Stimulated activated CD4-positive, alpha-beta T cell treated with anti-CD3 and anti-CD28 coated beads, Interleukin-4, amount 100 ng/mL, for 4 hours (primary cell): ENCODE results near the gene LAMB4.

Experiments
- DNase-seq, 2 experiments: peaks; one replicate each; pipeline ENCODE4 v3.0.0-alpha.2; 2020

The LAMB4 gene

DNA sequence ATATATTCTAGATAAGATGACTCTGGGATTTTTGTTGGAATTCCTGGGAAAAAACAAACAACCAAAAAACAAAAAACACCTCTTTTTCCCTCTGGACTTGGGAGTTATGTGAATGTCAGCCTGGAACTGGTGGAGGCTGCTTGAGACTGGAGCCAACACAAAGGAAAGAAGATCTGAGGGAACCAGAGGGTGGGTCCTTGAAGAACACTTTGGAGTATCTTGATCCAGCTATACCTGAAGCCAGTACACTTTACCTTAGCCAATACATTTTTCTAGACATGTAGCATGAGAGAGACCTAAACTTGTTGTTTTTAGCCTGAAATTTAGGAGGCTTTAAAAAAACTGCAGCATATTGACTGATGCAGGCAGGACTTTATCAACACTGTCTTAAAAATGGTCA is 121.3 kb downstream of the LAMB4 start:
- no peak for DNase-seq

DNA sequence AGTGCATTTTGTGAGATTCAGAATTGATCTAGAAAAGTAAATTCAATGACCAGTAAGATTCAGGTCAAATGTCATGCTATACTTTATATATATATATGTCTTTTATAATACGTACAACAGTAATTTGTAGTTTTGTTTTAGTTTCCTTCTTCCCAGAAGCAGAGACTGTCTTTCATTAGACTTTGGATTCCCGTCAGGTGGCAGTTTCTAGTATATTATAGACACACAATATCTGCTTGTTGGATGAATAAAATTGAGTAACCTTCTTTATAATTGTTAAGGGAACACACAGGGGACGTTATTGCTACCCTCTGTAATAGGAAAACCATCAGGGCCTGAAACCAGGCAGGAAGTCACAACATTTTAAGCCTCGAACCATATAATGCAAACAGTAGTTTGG is 121.9 kb downstream of the LAMB4 start:
- no peak for DNase-seq

DNA sequence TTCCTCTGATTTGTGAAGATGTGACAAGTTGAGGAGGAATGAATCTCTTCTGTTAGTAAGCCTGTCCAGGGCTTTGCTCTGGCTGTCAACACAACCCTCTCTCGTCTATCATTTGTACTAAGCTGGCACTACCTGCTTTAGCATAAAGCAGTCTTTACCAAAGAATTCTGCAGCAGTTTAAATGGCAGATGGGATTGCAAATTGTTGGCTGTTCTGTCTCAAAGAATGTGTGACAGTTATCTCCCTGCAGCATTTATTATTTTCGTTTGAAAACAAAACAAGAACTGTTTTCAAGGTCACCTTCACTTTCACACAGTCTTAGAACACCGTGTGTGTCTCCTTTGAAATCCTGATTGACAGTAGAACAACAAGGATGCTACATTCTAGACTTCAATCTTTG is 122.4 kb downstream of the LAMB4 start:
- no peak for DNase-seq

DNA sequence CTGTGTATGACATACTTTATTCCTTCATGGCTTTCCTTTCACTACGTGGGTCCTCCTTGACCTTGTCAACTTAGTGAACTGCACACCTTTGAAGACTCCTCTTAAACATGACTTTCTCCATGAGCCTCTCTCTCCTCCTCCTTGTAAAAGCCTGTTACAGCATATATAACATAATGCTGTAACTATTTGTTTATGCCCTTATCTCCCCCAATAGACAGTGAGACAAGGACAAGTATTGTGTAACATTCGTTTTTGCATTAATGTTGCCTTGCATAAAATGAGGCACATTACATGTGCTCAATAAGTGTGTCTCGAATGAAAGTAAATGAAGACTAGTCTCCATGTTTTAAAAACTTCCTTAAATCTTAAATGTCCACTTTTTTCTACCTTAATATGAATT is 122.9 kb downstream of the LAMB4 start:
- no peak for DNase-seq

DNA sequence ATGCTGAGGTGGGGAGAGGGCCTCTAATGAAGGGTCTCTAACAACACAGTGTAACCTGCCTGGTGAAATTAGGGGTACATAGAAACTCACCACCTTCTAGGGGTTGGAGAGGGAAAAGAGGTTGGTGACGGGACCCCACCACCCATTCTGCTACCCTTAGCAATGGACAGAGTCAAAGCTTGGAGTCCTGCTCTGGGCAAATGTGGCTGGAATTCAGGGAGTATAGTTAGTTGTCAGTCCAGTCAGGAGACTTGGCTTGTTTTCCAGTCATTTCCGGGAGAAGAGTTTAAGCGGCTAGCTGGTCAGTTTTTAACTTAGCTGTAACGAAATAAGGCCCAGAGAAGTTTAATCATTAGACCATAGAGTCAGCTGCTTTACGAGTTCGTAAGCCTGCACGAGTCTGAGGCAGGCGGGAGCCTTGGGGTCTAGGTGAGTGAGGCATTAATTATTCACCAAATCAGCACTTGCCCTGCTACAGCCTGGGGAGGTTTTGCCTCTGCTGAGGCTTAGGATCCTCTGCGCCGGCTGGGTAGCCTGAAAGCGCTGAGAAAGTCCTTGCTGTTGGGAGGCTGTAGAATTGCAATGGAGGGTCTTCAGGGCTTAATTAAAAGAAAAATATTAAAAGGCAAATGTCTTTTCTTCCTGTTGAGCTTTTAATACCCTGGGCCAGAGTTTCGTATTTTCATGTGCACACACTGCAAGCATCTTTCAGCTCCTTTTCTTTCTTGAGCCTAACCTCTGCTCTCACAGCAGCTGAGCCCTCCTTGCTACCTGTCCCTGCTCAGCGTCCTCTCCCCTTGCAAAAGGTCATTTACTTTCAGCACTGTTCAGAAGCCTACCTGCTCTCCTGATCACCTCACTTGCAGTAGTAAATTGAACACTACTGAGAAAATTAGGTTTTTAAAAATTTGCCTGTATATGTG is 125.7 kb downstream of the LAMB4 start:
- no peak for DNase-seq

DNA sequence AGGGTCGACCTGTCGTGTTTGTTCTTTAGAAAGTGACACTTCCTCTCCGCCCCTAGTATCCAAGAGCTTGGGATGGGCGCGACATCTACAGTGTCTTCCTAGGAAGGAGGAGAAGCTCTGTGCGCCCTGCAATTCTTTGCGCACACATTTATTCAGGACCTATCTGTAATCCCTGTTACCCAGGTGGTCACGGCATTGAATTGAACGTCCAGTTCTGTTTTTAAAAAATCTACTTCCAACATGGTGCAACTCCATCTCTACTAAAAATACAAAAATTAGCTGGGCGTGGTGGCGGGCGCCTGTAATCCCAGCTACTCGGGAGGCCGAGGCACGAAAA is 126.6 kb downstream of the LAMB4 start:
- no peak for DNase-seq

DNA sequence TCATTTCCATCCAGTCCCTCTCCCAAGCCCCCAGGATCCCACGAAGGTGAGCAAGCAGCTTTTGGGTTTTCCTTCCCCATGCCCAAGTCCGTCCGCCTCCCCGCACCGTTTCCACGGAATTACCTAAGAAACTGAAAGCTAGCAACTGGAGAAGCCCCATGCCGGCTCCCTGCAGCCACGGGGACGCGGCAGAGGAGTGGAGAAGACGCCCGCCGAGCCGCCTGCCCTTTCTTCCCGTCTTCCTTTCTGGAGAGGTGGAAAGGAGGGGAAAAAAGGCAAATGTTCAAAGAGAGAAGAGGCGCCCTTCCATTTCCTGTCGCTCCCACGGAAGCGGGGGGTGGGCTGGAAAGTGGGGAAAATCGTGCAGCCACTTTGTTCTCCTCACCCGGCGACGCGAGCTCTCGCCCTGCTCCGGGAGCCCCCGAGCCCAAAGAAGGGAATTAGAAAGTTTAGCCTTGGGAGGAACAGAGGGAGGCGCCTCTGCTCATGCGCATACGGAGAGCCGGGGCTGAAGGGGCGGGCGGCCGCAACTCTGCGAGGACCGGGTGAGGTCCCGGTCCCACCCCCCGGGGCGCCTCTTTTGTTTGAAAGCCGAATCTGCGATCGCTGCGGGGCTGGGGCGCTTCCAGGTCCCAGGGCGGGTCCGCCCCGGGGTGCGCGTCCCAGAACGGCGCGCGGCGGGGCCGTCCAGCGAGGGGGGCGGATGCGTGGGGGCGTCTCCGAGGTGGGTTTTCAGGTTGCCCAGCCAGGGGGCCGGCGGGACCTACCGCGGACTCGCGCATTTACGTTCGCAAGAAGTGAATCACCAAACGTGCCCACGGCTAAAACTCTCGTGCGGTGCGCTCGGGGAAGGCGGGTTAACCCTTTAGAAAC is 127.2 kb downstream of the LAMB4 start, which contains the start of gene LAMB1:
TSS of gene LAMB1 (minus strand) at position 436 of the 873 bp plus-strand sequence. CDS start at position 160, 276 bp downstream.
- DNase-seq = no peak

DNA sequence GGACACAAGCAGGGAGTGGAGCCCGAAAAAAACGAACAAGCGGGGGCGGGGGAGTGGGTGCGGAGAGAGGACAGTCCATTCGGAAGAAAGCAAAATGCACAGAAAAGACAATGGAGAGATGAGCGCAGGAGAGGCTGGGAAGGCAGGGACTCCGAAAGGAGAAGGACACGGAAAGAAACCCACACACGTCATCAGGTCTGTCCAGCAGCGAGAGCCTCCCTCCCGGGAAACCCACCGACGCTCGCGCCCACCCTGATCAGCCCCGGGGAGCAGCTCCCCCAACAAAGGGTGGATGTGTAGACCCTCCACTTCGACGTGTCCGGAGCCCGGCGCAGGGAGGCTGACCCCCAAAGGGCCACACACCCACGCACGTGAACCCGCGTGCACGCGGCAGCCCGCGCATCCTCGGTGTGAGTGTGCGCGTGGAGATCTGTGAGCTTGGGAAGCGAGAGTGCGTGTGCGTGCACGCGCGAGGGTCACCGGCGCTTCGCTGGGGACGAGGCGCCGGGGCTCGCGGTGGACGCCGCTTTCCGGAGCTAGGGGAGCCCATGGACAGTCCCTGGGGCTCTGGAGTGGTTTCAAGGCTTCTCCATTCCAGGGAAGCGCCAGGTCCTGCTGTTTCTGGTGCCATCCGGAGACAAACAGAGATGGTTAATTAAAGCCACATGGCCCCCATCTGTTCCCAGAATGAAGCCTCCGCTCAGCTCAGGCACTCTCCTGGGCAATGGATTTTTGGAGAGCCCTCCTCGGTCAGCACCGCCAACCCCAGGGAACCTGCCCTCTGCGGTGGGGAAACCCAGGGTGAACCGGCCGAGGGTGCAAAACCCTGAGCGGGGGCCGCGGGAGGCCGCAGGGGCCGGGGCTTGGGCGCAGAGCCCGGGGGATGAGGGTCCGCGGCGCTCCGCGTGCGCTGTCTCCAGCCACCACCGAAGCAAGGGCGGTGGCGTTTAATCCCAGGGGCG is 128.1 kb downstream of the LAMB4 start:
- no peak for DNase-seq

DNA sequence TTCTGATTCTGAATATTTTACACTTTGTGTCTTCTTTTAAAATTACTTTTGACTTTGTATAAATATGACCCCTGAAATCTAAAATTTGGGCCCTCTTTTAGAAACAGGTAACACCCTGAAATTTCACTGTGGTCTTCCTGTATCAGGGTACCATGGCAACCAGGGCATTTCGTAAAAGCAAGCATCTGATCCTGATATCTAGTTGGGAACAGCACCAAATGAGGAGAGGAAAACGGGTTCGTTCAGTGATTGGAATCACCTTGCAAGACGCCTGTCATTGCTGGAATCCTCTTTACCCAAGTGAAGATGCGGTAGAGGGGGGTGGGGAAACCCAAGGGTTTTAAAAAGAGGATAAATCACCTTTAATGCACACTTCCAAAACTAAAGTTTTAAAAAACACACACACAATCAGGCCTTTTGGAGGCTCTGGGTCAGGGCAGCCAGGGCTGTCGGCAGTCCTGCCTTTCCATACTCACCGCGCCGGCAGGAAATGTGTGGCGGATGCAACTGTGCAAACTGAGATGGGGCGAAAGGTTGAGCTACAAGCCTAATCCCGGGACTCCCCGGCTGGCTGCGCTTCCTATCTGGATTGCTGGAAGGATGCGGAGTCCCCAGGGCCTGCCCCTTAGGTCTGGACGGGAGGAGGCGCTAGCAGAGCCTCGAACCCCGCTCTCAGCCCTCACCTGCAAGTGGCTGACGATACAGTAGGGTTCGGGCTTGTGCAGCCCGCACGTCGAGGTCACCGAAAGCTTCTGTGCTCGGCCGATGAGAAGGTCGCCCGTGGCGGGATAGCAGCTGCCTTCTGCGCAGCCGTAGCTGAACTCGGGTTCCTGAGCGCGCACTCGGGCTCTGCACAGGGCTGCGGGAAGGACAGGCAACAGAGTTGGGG is 129.0 kb downstream of the LAMB4 start:
- DNase-seq = no peak

DNA sequence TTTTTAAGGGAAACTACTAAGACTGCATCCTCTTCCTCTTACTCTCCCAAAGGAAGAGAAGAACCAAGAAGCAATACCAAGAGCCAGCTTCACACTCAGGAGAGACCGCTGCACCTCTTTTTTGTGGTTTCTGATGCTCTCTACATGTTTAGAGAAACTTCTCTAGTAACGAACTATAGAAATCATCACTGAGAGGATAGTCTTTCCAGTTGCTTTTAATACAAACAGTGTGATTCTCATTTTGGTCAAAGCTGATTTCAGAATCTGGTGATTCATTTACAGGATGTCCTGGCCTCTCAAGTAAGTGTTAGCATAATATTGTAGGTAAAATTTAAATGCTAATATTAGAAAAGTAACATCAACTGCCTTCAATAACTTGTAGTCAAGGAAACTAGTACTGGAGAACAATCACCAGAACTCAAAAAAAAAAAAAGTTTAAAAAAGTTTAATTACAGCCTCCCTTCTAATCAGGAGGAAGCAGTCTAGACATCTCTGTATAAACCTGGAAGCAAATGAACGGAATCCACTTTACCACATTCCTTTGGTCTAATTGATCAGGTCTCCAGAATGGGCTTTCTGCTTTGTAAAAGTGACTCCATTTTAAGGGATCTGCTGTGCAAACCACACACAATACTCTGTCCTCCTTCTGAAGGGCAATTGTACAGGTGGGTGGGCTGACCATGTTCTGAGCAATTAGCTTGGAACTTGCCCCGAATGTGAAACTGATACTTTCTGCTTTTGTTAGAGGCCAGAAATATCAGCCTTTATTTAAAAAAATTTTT is 130.2 kb downstream of the LAMB4 start:
- no peak for DNase-seq

DNA sequence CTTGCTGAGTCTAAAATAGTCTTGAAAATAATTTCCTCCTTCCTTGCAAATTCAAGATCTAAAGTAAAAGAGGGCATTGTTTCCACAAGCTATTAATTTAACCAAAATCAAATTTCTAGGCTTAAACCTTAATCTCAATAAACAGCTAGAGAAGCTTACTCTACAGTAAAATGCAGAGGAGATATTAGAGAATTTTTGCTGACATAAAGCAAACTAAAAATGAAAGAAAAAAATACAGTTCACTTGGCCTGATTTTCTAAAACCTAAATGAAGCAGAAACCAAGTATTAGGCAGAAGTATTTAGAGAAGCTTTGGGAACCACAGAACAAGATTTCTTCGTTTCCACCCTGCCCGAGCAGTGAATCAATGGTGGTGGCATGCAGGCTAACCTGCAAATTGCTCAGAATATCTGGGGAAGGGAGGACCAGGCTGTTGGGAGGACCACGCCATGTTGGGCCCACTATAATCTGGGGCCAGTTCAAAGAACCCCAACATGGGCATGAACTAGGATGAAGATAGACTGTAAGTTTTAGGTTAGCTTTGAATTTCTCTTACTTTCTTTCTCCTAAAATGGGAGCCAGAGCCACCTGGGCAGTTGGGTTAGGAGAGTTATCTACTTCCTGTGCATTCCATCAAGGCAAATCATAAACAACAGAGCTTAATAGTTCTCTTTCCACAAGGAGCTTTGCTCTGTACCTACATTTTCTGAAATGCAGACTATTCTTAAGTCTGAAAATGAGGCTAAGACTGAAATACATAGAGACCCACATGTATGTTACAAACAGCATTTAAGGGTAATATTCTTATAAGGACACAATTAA is 131.3 kb downstream of the LAMB4 start:
- no peak for DNase-seq

DNA sequence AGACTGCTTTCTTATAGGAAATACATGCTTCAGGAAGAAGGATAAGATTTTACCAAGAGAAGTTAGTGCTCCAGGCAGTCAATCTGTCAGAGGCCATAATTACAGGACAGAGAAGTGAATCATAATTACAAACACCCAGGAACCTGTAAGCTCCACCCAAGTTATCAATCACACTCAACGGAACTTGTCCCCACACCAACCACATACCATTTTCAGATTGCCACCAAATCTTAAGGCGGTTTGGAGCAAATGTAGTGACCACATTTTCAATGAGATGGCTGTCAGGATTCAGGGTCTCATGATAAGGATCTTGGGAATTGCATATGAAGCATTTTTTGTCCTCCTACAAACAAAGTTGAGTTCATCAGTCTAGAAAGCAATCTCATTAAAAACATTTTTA is 132.0 kb downstream of the LAMB4 start:
- no peak for DNase-seq

DNA sequence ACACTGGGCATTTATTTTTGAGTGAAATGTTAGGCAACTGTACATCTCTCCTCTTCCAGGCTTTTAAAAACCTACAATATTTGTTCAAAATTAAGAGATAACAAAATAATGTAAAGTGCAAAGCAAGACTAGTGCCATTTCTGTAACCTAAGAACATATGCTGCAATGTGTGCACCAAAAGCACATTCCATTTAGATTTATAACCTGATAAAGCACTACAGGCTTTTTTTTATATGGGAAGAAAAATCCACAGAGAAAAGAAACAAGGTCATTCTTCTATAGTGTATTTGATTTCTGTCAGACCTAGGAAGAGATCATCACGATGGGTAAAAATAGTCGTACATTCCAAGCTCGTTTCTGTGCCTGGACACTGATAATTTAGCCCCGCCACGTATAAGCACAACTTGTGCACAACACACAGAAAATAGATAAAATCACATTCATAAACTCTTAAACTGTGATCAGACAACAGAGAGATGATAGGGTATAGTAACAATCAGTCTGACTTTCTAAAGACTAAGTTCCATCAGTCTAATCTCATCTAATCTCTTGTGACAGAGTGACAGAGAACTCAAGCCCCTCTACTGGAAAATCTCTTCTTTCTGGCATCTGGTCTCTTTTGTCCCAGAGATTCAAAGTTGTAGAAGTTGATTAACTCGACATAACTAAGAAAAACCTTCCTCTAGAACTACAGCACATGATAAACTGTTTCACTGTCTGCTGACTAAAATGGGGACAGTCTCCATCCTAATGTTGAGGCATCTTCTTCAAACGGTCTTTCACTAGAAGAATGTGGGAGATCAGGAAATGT is 133.9 kb downstream of the LAMB4 start:
- no peak for DNase-seq

DNA sequence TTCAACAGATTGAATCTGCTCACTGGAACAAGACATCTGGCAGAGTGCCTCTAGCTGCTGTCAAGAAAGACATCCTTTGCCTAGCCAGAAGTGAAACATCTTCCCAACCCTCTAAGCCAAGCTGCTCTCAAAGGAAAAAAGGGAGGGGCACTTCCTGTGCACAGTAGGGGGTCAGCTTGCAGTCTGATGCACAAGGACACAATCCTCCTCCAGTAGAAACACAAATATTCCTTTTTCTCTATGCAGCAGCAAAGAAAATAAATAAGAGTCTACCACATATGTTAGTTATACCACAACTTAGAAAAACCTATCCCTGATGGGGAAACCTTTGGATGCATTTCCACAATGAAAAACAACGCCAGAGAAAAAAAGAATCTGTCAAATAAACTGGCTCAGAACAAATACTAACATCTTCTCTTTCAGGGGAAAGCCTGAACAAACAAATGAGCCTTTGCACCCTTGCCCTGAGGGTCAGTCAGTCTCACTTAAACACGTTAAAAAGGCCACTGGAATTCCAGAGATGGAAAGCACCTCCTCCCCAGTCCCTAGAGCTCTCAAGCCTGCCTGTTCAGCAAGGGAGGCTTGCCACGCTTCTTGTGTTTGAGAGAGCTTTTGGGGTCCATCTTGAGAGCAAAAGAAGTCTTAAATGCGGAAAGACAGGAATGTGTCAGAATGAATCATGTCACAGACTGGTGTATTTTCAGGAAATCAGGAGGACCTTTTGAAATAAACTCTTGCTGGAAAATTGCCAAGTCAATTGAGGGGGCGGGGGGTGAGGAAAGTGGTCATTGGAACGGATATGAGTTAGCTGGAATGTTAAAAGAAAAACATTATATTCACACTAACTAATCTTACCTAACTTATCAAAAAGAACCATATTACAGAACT is 134.7 kb downstream of the LAMB4 start:
- DNase-seq = no peak

DNA sequence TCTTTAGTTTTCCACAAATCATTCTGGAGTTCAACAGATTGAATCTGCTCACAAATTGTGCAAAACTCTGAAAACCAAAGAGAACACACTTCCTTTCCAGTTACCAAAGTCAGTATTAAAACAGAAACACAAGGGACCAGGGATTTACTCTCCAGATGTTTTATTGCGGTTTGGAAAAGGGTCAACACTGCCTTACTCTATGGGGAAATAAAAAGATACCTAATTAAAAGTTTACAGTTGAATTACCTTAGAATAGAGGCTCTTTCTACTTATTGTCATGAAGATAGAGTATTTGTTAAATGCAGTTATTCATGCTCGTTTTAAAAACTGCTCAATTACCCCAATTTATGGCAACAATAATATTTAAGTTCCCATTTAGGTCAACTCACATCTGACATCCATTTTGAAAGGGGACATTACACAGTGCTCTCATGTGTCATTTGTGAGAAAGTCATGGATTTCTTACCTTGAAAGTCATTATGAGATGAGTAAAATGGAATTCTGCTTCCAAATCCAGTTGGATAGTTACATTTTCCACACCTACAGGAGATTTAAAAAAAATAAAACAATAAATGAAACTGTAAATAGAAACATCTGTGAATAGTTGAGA is 135.6 kb downstream of the LAMB4 start:
- DNase-seq = no peak

DNA sequence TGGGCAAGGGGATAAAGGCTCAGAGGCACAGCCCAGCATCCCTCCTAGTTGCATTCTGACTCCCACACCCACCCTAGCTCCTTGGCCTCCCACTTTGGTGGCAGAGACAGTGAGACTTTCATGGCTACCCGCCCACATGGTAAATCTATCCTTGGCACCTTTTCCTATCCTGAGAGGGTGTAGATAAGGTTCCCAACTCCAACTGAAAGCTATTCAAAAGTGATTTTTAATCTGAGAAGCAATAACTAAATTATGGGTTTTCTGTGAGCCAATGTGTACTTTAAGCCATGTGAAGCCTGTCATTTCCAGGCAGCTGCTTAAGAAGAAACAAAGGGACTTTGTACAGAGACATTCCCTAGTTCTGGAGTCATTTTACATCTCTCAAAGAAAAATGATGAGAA is 136.3 kb downstream of the LAMB4 start:
- no peak for DNase-seq

DNA sequence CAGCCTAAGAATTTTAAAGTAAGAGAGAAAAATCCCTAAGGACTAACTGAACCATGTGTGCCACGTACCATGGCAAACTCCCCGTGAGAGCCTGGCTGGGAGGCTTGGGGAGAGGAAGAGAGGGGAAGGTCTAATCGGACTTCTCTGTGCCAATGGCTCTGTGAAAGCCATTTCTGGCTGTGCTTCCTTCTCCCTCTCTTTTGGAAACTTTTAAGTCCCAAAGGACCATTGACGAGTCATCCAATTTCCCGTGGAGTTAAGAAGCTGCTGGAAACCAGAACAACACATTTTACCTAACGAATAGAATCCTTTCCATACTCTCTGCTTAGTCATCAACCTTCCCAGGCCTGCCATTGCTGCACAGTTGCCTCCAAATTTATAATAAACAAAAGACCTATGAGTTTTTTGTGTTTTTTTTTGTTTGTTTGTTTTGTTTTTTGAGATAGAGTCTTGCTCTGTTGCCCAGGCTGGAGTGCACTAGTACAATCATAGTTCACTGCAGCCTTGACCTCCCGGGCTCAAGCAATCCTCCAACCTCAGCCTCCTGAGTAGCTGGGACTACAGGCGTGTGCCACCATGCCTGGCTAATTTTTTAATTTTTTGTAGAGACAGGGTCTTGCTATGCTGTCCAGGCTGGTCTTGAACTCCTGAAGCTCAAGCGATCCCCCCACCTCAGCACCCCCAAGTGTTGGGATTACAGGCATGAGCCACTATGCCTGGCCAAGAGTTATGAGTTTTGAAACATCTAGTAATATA is 140.4 kb downstream of the LAMB4 start:
- DNase-seq = no peak
